Mucosa of descending colon (tissue), 3 donors: ENCODE data around the gene ASRGL1. TPM values are rescaled to one million over a fixed set of nuclear protein-coding genes. Genes with fewer than 3 reads are reported as not detected.
A peak's percentile ranks its signal among the peaks of the same experiment; 100 is the strongest.

ENCODE experiments used
- ATAC-seq: fragments of 200-7000 bp; cut with Tn5 transposase; one replicate; pipeline ENCODE4 v1.9.1; 2020; ENCODE audit warnings: mild to moderate bottlenecking, moderate library complexity
- DNase-seq, 3 donors: peaks; one replicate each; pipeline ENCODE4 v3.0.0-alpha.2; 2020
- H3K36me3 ChIP-seq: fragments of 200-600 bp; one replicate; pipeline ENCODE4 v1.8.0; 2021; ENCODE audit warnings: low read depth, mild to moderate bottlenecking
- H3K4me1 ChIP-seq: fragments of 200-600 bp; one replicate; pipeline ENCODE4 v1.8.0; 2021; ENCODE audit warnings: low read depth, mild to moderate bottlenecking
- H3K4me3 ChIP-seq: fragments of 200-600 bp; one replicate; pipeline ENCODE4 v1.8.0; 2021; ENCODE audit warnings: mild to moderate bottlenecking
- H3K9me3 ChIP-seq: fragments of 200-600 bp; one replicate; pipeline ENCODE4 v1.8.0; 2021; ENCODE audit warnings: mild to moderate bottlenecking
- CTCF ChIP-seq: fragments of 200-600 bp; IDR thresholded peaks from one replicate; pipeline ENCODE4 v1.8.0; 2022; ENCODE audit warnings: antibody characterized with exemption, mild to moderate bottlenecking
- intact Hi-C, 2 donors: fragments of 100-400 bp; cut with DNase I in 1 of 2; cut with micrococcal nuclease in 1 of 2; formaldehyde crosslinking; loops; one replicate each; pipeline versions ENCODE4 v1.11.0 to v1.11.1; 2022; cut with DNase I, micrococcal nuclease
- total RNA-seq, 3 donors: library from RNA; stranded (reverse); fragmentation: NEBNext Ultra II Directional in 2 of 3; extraction: Animal tissue kit (Norgen Biotek cat#: 25700) in 2 of 3; gene quantifications; one replicate each; pipeline versions ENCODE4 v1.2.1 to v1.2.4, GENCODE V29; 2021 to 2023
- donor health status: DM: no; HTN: no; CAD: no; lungs with moderate emphysema.
- donor health status: DM: no; HTN: no; CAD: no.
- donor health status: DM: no; HTN: yes; CAD: no.

The ASRGL1 gene
- total RNA-seq, 3 donors from 2014 or later: 12.2 to 66.7 (median 13.9) TPM

- ATAC-seq (peak; percentile 44), DNase-seq (no peak)
- no peaks in the 10 kb centered on the region for H3K9me3 ChIP-seq
- intact Hi-C loops: no loop called here
- no peak for TF ChIP-seq CTCF
- no peak overlapping the region for H3K4me3 ChIP-seq
- peaks cover 7% of the 10 kb centered on the region for H3K4me1 ChIP-seq
- no peaks in the 10 kb centered on the region for H3K36me3 ChIP-seq
Observed at GRCh38 chr11:62438641-62439040, 101.4 kb downstream of the ASRGL1 start.

GRCh38 chr11:62439785-62440602, 102.7 kb downstream of the ASRGL1 start:
- Histone ChIP-seq H3K4me3 (no peak overlapping the region), H3K36me3 (no peaks in the 10 kb centered on the region), H3K9me3 (no peaks in the 10 kb centered on the region), H3K4me1 (peaks cover 13% of the 10 kb centered on the region)
- intact Hi-C loops: loop anchor here in 1 of 2 donors (5.0 kb wide), 1 partner anchor 67 kb away; no protein-coding TSS in a partner anchor
- DNase-seq: peak in 1 of 3 donors; percentile 15
- ATAC-seq: peak; percentile 4
- TF ChIP-seq CTCF: no peak

Other genes with a start within 250 kb of the ASRGL1 start
- gene INCENP, start 213.4 kb upstream of the ASRGL1 start, total RNA-seq: 10 to 100 TPM; 29.9 to 36.1 (median 32.6) TPM
- gene SCGB1D1, start 147.2 kb upstream of the ASRGL1 start, total RNA-seq: not detected
- gene SCGB2A1, start 128.8 kb upstream of the ASRGL1 start, total RNA-seq: 1 to 10 TPM; 1.5 to 9.8 (median 5.4) TPM
- gene SCGB1D2, start 95.2 kb upstream of the ASRGL1 start, total RNA-seq: not detected
- gene SCGB2A2, start 67.3 kb upstream of the ASRGL1 start, total RNA-seq: not detected
- not detected for gene SCGB1D4, start 38.4 kb upstream of the ASRGL1 start, total RNA-seq
- not detected for gene SCGB1A1, start 81.6 kb downstream of the ASRGL1 start, total RNA-seq
- 1,000 to 10,000 TPM in 1 of 3 donors, 100 to 1,000 TPM in 2; 473 to 1,283 (median 535) TPM for gene AHNAK, start 209.4 kb downstream of the ASRGL1 start, total RNA-seq
- 1,000 to 10,000 TPM; 1,059 to 1,365 (median 1,164) TPM for gene EEF1G, start 236.4 kb downstream of the ASRGL1 start, total RNA-seq